NCI-H2227 (cell line): ENCODE measurements around the gene KCNK18.
A peak's percentile ranks its signal among the peaks of the same experiment; 100 is the strongest.

ENCODE experiments used
- DNase-seq: peaks from one replicate; lab custom pipeline; 2025; ENCODE audit not compliant: unreplicated experiment; lab: John Stamatoyannopoulos, UW

Gene KCNK18

DNA sequence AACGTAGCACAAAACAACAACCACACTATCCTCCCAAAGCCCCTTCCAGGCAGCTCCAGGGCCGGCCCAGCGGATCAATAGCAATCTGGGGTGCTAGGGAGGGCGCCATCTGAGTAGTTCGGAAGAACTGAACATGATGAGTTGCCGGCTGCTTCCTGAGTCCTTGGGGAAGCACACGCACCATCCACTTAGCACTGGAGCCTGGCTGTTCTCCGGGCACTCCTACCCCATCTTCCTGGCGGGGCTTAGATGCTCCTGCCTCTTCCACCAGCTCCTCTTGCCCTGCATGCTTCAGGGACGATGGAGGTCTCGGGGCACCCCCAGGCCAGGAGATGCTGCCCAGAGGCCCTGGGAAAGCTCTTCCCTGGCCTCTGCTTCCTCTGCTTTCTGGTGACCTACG lies at the start of gene KCNK18:
Gene KCNK18, plus strand, starts transcription at position 301 of the 400 bp plus-strand sequence. Its CDS starts 0 bp downstream, at position 301.
- no peak for DNase-seq

DNA sequence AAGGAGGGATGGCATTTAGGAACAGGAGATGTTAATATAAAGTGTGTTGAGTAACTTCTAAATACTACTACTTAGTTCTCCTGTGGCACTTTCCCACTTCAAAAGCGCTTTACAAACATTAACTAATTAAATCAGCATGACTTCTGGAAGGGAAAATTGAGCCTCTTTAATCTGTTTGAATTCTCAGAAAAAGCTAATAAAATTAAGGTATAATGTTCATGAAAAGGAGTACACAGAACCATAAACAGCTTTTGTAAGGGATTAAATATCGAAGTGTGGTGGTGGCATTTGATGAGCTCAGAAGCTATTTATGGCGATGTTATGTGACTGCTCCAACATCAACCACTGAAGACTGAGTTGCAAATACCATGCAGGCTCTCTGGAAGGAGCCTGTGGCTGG lies 49.0 kb upstream of the KCNK18 start:
- no peak for DNase-seq

DNA sequence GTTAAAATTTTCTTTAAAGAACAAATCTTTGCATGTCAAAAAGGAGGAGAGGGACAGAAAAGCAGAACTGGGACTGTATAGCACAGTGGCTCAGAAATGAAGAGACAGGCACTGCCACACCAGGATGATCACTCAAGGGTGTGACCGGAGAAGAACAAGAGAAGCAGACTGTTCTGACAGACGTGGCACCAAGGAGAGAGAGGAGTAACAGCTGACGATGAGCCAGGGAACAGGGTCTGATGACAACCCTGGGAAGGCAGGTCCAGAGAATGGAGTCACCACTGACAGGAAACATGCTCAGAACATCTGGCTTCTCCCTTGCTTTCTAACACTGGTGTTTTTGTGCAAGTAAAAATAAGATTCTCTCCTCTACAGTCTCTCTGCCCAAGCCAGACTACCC lies 44.6 kb upstream of the KCNK18 start:
- DNase-seq = no peak

DNA sequence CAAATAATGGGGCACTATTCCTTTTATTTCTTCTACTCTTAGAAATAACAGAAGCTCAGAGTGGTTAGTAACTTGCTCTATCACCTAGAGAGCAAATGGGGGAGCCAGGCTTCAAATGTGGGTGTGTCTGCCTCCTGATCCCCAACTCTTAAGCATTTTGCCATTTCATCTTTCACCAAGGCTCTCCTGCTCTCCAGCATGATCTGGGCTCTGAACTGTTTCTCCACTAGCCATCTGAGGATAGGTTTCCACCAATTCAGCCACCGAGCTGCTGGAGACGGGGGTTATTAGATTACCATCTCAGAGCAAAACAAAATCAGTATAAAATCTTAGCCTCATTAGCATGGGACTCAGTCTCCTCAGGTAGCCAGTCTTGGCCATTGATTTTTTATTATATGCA lies 39.0 kb upstream of the KCNK18 start:
- DNase-seq = no peak

DNA sequence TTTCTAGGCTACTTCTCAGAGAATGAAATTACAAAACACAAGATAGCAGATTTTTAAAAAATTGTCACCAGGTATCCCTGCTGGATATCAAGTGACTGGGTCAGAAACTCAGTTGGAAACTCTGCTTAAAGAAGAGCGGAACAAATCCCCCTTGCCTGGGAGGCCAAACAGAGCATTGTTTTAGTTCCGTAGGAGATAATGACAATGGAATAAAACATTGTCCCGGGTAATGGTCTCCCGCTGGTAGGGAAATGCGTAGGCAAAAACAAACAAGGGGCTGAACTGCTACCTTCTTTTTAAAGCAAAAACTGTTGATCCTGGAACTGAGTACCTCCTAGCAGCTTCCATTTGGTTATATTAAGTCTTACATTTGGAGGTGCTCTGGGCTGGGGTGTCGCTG lies 37.9 kb upstream of the KCNK18 start:
- peak; percentile 38 for DNase-seq

DNA sequence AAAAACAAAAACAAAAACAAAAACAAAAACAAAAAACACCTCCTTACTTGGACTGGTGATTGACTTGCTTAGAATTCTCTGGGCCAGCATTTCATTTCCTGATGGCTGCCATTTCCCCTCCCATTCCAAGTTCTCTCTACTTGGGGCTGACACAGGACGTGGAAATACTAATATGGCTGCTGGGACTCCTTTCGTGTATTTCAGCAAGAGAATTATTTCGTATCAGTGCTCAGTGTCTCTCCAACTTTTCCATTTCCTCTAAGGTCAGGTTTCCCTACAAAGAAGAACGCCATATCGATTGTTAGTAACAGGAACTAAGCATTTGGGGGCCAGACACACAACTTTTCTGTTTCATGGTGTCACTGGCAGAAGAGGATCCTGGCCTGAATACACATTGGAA lies 36.7 kb upstream of the KCNK18 start:
- DNase-seq = no peak

DNA sequence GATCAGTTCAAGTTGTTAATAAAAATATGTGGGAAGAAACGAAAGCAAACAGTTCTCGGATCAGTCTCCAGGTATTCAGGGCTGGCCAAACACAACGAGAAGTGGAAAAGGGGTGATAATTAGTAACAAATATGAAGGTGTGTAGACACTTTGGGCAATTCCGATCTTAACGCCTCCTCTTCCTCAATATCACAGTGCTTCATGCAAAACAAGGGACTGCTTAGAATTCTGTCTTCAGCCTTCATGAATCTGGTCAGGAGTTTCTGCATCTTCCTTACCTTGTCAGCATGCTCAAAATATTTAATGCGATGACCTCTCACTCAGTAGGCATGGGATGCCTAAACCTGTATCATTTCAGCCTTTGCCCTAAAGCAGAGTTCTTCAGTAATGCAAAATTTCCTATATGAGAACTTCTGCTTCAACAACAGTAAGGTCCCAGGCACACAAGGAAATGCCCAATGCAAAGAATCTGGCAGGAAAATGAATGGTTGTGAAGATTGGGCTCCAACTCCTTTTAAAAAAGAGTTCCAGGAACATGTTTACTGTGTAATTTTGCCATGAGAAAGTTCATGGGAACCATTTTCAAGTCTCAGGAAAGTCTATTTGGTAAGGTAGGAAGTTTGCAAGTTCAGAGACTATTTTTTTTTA lies 35.8 kb upstream of the KCNK18 start:
- no peak for DNase-seq

DNA sequence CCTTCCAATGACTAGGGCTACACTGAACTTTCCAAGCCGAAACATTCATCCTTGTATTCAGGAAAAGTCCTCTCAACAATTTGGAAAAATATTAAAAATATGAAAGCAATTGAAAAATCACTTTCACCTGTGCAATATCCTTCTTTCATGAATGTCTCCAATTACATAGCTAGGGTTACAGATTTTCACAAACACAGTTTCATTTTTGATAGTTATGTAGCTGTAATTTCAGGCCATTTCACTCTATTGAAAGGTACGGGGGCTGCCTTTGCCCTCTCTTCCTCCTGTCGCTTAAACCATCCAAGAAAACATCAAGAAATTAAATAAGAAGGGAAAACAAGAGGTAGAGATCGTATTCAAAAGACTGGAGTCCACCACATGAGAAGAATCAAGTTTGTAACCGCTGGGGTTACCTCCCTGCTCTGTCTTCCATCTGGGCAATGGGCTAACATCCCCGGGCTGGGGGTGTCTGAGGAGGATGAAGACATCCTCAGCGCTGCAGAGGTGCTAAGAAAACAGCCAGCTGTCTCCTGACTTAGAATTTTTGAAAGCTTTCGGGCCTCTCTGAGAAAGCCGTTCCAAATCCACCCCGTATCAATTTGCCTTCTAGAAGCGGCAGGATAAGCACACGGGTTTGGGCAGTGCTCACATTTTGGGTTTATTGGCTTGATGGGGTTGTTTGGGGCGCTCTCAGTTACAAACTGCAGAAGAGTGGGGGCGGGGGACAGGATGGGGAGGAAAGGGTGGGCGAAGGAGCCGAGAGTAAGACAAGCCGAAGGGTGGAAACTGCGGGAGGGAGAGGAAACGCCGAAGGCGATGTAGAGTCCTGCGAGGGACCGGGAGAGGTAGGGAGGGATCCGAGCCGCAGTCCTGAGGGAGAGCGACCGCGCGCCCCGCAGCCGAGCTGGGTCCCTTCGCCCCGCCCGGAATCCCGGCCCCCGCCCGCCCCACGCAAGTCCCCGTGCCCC lies 34.9 kb upstream of the KCNK18 start:
- peak; percentile 24 for DNase-seq

DNA sequence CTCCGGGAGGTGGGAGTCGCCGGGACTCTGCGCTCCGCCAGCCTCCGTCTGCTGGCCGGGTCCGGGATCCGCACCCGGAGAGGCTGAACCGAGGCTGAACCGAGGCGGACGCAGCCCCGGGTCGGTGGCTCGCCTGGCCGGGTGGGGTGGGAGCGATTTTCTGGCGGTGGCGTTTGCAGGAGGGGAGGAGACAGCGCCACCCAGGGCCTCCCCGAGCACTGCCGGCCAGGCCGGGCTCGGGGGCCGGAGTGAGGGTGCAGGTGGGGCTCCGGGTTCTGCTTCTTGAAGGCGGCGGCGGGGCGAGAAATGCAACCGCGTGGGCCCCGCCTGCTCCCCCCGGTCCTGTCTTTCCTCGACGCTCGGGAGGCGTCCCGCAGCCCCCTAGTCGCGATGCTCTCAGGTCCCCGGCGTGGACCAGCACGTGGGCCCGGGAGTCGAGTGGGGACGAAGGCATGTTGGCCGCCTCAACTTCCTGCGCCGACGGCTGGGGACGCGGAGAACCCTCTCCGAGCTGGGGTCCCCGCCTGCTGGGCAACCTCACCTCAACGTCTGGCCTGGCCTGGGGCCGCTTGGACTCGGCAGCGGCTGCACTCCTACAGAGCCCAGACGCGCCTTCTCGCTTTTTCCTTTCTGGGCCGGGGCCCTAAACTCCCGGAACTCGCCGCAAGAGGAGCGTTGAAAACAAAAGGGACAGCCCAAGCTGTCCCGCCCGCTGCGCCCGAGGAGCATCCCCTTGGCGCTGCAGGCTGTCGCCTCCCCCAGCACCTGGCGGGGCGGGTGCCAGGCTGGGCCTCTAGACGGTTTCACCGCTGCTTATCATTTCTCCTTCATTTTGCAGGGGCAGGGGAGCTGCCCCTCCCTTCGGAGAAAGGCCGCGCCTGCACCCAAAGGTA lies 34.0 kb upstream of the KCNK18 start:
- DNase-seq = peak; percentile 56

DNA sequence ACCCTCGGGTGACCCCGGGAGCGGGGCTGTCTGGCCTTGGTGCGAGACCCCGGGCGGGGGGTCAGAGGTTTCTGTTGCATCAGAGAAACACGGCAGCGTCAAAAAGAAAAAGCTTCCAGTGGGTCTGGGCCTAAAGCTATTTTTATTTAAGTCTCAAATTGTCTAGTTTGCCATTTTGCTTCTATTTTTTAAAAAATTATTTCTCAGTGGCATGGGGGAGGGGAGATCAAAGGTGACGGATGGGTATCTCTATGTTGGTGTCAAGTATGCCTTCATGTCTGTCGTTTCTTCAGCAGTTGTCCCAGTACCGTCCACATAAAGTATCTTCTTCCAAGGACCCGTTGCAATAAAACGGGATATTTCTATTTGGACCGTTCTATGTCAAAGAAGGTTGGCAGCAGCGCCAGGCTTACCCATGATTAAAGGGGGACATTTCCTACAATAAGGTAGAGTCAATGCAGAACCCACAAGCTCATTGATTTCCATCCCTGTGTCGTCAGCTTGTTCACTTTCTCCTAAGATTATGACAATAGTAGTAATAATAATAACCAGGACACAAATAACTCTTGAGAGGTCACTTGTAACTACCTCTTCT lies 33.2 kb upstream of the KCNK18 start:
- peak; percentile 73 for DNase-seq

DNA sequence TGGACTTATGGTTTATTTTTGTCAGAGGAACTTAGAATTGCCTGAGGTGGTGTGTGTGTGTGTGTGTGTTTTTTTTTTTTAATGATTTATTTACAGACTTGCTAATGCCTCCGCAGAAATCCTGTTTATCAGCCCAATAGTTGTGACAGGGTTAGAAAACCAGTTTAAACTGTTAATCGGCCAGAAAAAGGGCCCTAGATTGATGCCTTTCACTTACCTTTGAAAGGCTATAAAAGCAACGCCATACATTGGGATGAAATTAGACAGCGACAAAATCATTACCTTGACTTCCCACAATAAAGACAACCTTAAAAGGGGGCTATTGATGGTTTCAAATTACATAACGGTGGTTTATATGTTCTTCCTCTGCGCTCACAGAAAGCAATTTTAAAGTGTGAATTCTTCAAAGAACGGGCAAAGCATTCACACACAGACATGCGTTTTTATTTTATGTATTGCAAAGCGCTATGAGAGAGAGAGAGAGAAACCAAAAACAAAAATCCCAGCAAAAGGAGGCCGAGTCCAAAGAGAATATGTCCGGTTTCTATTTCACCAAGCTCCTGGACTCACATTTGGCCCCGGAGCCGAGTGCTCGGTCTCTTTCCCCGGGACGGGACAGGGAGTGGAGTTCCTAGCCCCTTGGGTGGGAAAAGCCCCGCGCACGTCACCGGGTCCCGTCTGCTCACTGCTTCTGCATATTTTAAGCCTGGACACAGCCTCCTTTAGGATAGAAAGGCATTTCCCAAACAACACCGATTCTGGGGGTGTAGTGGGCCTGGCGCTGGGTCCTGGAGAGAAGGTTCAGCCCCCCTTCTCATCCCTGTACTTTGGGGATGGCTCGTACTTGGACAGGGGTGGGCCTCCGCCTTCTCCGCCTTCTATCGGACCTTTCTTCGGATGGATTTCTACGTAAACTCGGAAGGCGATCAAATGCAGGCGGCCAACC lies 32.4 kb upstream of the KCNK18 start:
- peak; percentile 73 for DNase-seq

DNA sequence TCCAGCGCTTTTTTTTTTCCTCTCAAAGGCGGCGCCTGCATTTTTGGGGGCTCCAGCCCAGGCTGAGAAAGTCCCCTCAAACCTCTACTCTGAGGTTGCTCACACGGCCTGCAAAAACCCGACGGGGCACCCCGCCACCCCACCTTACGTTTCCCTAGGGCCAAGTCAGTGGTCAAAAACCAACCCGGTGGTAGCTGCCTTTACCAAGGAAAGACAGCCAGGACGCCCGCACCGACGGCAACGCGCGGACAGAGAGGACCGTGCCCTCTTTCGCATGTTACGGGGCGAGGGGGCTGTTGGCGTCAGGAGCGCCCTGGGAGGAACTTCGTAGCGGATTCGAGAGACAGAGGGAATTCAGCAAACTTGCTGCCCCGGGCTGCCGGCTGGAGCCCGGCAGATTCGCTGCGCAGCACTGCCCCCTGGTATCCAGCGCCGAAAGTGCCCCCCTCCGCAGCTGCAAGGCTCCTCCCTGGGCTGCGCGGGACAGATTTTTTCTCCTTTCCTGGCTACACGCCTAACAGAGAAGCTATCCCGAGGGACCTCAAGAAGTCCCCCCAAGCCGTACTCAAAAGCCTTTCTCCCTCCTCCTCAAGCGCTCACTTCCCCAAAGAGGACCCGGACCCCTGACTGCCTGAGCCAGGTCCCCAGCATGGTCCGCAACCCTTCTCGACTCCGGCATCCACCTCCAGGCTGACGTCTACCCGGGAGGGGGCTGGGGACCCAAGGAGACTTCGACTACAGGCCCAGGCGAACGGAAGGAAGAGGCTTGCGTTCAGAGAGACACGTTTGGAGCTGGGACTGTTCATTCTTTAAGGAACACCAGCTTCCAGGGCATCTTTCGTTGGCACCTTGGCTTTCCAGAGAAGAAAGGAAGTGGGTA lies 31.5 kb upstream of the KCNK18 start:
- DNase-seq = peak; percentile 79

DNA sequence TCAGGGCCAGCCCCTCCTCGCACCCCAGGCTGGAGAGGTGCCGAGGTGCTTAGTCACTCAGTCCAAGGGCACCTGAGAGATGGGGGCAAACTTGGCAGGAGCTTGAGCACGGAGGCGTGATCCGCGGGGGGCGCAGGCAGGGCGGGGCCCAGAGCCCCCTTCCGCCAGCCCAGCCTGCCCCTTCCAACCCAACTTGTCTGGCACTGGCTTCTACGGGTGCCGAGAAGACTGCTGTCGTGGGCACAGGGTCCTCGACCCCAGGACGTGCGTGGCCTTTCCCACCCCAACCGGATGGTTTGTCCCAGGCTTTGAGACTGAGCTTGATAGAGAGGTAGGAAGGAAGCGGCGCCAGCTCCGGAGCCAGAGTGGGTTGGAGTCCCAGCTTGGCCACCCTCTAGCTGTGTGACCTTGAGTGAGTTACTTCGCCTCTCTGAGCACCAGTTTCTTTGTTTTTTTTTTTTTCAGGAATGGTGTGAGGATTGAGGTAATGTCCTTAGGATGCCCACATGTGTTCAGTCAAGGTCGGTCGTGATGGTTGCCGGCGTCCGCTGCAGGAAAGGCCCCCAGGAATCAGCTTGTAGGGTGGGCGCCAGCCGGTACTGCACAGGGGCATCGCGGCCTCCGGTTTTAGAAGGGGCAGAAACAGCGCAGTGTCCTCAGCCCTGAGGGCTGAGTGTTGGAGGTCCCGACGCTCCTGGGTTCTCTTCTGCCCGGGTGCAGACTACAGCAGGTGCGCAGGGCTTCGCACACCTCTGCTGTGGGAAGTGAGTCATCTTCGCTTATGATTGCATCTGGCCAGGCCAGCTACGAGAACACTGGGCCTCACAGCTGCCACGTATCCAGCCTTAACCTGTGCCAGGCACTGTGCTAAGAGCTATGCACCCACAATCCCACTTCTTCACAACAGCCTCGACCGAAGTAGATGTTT lies 30.6 kb upstream of the KCNK18 start:
- DNase-seq = peak; percentile 58

DNA sequence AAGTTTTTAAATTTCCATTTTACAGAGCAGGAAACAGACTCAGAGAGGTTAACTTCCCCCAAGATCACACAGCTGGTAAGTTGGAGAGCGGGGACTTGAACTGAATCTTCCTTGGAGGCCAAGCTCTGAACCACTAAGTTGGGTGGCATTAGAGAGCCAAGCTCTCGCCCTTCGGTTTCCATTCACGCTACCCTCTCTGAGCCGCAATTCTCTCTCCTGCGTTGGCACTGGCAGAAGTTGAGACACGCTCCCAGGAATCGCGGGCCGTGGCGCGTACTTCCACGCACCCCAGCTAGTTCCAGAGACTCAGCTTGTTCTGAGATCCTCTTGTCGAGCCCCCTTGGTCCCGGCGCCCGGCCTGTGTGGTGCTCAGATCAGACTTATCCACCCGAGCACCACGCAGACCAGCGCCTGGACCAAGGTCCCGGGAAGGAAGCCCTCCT lies 29.9 kb upstream of the KCNK18 start:
- no peak for DNase-seq

DNA sequence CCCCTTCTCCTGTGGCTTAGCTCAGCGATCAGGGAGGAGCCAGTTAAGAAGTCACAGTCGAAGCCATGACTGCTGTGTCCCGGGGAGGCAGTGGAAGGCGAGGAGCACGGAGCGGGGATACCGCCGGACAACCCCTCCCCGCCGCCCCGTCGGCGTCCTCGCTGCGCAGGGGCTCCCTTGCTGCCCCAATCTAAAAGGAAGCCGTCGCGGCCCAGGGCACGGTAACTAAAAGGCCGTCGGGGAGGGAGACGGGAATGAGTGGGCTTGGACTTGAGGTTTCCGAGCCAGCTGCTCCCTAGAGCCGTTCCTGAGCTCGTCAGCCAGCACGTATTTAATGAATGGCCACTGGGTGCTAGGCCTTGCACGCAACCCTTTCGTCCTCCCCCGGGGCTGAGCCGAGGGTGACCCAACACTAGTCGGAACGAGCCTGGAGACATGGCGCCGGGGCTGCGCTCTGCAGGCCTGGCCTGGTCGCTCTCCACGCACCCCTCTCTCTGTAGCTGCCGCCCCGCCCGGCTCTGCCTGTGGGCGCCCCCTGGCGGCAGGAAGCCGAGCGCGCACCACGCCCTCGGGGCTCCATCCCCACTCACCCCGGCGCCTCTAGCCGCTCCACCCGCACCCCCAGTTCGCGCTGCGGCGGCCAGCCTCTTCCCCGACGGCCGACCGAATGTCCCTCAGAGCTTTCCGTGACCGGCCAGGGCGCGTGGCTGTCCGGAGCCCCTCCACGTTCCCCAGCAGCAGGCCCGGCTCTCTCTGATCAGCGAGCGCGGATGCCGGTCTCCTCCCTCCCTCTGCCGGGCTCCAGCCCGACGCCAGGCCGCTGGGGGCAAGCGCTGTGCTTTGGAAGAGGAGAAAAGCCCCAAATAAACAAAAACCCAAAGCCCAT lies 29.3 kb upstream of the KCNK18 start:
- peak; percentile 84 for DNase-seq

DNA sequence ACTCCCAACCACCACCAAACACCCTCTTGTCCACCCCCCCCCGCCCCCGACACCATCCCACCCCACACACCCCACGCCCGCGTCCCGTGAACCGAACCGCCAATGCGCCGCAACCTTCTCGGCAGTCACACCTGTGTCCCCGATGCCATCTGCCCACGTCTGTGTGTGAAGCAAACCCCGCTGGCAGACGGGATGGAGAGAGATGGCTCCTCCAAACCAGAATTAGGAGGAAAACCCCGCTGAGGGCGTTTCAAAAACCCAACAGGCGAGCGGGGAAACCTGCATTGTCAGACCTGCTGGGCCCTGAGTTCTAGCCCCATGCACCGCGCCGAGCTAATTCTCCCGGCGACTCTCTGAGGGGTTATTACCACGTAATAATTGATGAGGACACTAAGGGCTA lies 28.6 kb upstream of the KCNK18 start:
- peak; percentile 50 for DNase-seq

DNA sequence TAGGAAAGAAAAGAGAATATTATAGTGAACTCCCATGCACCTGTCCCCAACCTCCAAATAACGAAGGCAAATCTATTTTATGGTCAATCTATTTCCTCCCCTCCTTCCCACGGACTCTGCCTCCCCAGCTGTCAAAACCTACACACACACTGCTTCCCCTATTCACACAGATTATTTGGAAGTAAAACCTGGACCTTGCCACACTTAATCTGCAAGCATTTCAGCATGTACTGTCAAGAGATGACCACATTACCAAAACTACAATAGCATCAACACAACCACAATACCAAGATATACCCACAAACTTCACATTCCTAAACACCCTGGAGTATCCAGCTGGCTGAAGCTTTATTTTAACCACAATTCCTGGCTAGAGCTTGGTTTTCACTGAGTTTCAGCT lies 27.8 kb upstream of the KCNK18 start:
- DNase-seq = no peak
